ENCODE data around the gene RIOX2. TPM values are rescaled to one million over a fixed set of nuclear protein-coding genes. Genes with fewer than 3 reads are reported as not detected.

The RIOX2 gene
- total RNA-seq, 4 donors from 2014 or later: 22.3 to 32.0 (median 24.4) TPM

DNA sequence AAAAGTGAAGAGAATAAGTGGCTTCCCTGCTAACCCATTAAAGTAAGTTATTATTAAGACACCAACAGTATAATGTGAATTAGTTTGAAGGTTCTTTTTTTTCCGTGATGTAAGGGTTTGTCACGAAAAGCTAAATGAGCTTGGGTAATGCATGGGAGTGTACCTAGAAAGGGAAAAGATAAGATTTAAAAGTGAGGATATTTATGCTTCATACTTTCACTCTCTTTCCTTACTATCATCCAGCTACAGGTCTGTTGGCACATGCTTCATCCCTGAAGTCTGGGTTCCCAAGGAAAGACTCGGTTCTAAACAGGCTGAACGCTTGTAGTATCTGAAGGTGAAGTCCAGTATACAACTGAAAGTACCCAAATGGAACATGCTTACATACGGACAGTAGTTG is 26.9 kb upstream of the RIOX2 start:
- no peak for ATAC-seq
- Histone ChIP-seq H3K9me3 (no peaks in the 10 kb centered on the region), H3K27me3 (no peaks in the 10 kb centered on the region), H3K4me1 (no peaks in the 10 kb centered on the region), H3K27ac (no peak overlapping the region), H3K36me3 (no peaks in the 10 kb centered on the region), H3K4me3 (no peak overlapping the region)
- TF ChIP-seq POLR2AphosphoS5 (IDR thresholded peaks at IDR 0.05): no peak
- TF ChIP-seq, protein P1, sequence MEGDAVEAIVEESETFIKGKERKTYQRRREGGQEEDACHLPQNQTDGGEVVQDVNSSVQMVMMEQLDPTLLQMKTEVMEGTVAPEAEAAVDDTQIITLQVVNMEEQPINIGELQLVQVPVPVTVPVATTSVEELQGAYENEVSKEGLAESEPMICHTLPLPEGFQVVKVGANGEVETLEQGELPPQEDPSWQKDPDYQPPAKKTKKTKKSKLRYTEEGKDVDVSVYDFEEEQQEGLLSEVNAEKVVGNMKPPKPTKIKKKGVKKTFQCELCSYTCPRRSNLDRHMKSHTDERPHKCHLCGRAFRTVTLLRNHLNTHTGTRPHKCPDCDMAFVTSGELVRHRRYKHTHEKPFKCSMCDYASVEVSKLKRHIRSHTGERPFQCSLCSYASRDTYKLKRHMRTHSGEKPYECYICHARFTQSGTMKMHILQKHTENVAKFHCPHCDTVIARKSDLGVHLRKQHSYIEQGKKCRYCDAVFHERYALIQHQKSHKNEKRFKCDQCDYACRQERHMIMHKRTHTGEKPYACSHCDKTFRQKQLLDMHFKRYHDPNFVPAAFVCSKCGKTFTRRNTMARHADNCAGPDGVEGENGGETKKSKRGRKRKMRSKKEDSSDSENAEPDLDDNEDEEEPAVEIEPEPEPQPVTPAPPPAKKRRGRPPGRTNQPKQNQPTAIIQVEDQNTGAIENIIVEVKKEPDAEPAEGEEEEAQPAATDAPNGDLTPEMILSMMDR (IDR thresholded peaks at IDR 0.05): no peak
- no peak for TF ChIP-seq POLR2A (IDR thresholded peaks at IDR 0.05)
- TF ChIP-seq EP300 (IDR thresholded peaks at IDR 0.05): no peak
- 88 to 100% methylated on average over 3 to 5 of the region's 5 CpGs for WGBS, 2 donors (ENCODE audit: low coverage in 1 of 2)

DNA sequence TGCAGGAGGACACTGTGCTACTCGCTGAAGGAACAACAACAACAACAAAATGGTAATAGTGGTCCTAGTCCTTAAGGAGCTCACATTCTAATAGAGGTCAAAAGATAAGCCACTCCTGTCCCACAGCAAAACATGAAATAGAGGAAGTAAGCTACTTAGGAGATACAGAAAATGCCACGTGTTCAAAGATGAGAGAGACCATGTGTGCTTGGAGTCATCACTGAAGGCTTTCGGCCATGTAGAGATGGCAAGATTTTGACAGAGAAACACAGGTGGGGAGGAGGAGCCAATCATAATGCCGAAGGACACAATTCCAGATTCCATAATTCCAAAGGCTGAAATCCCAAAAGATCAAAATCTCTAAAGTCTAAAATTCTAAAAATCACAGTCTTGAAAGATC is 24.8 kb upstream of the RIOX2 start:
- H3K27me3 ChIP-seq: no peaks in the 10 kb centered on the region
- H3K4me3 ChIP-seq: no peak overlapping the region
- no peaks in the 10 kb centered on the region for H3K36me3 ChIP-seq
- no peak for ATAC-seq
- no peaks in the 10 kb centered on the region for H3K4me1 ChIP-seq
- TF ChIP-seq, protein P1 (IDR thresholded peaks at IDR 0.05): no peak
- TF ChIP-seq EP300 (IDR thresholded peaks at IDR 0.05) (no peak), POLR2A (IDR thresholded peaks at IDR 0.05) (no peak), POLR2AphosphoS5 (IDR thresholded peaks at IDR 0.05) (no peak)
- no peak overlapping the region for H3K27ac ChIP-seq
- WGBS, 2 donors (ENCODE audit: low coverage in 1 of 2): 81 to 82% methylated on average over 3 to 4 of the region's 4 CpGs
- H3K9me3 ChIP-seq: no peaks in the 10 kb centered on the region

DNA sequence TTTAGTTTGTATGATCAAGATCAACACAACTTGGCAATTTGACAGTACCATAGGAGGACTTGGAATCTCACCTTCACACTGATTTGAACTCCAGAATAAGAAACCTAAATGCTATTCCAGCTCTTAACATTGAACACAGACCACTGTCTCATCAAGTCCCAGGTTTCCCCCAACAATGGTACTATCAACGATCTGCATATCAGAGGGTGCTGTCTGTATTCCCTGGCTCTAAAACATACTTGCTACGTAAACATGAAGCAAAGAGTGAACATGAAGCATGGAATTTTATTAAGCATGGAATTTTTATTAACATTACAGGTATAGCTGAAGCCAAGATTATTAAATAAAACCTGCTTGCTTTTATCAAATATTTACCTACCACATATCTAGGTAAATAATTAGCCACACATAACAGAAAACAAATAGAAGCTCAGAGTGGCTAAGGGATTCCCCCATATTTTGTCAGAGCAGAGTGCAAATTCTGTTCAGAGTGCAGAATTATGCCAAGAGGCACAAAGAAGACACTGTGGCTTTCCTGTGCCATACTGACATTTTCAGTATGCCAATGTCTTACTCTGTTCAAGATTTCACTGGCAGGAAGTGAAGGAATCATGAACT is 22.2 kb upstream of the RIOX2 start:
- ATAC-seq: no peak
- no peaks in the 10 kb centered on the region for H3K4me1 ChIP-seq
- H3K27me3 ChIP-seq: no peaks in the 10 kb centered on the region
- H3K27ac ChIP-seq: no peak overlapping the region
- no peak overlapping the region for H3K4me3 ChIP-seq
- TF ChIP-seq POLR2AphosphoS5 (IDR thresholded peaks at IDR 0.05) (no peak), EP300 (IDR thresholded peaks at IDR 0.05) (no peak), POLR2A (IDR thresholded peaks at IDR 0.05) (no peak)
- TF ChIP-seq, protein P1 (IDR thresholded peaks at IDR 0.05): no peak
- H3K36me3 ChIP-seq: no peaks in the 10 kb centered on the region
- no peaks in the 10 kb centered on the region for H3K9me3 ChIP-seq
- 75 to 93% methylated on average over 2 of the region's 2 CpGs for WGBS, 2 donors (ENCODE audit: low coverage in 1 of 2)

DNA sequence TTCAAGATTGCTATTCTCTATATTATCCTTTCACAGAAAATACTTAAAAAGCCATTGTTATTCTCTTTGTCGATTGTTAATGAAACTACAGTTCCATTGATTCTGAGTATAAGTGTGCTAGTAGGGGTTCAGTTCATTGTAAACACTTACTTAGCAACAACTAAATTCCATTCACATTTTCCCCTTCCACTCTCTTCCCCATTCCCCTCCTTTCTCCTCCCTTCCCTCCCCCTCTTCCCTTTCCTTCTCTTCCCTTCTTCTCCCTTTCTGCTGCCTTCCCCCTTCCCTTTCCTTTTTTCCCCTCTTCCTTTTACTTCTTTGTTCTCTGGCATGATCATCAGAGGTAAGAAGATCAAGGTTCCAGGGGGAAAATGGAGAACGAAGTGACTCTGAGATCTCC is 21.3 kb upstream of the RIOX2 start:
- TF ChIP-seq POLR2AphosphoS5 (IDR thresholded peaks at IDR 0.05): no peak
- no peak for TF ChIP-seq EP300 (IDR thresholded peaks at IDR 0.05)
- TF ChIP-seq, protein P1 (IDR thresholded peaks at IDR 0.05): no peak
- TF ChIP-seq POLR2A (IDR thresholded peaks at IDR 0.05): no peak
- no peak overlapping the region for H3K27ac ChIP-seq
- no peak for ATAC-seq
- 55 to 79% methylated on average over 2 of the region's 2 CpGs for WGBS, 2 donors (ENCODE audit: low coverage in 1 of 2)
- H3K9me3 ChIP-seq: no peaks in the 10 kb centered on the region
- no peak overlapping the region for H3K4me3 ChIP-seq
- H3K27me3 ChIP-seq: no peaks in the 10 kb centered on the region
- no peaks in the 10 kb centered on the region for H3K36me3 ChIP-seq
- H3K4me1 ChIP-seq: no peaks in the 10 kb centered on the region

DNA sequence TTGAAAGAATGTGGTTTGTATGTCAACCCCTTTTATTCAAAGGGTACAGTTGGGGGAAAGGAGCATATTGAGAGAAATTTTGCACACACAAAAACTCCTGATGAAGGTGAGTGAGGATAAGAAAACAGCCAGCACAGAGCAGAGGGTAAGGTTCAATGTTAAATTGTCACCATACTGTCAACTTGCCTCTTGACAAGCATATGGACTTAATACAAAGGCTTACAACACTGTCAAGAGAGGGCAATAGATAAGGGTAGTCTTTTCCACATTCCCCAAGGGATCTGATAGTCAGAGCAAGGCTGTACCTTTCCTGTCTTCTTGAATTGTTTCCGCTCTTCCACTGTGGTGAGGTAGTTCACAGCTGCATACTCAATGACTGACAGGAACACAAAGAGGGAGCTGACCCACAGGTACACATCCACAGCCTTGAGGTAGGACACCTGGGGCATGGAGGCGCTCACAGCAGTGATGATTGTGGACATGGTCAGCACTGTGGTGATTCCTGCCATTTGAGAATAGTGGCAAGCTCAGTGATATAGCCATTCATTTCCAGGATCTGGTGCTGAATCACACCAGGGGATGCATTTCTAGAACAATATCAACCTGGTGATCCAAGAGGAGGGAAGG is 20.4 kb upstream of the RIOX2 start:
- Histone ChIP-seq H3K4me1 (no peaks in the 10 kb centered on the region), H3K27ac (no peak overlapping the region), H3K9me3 (no peaks in the 10 kb centered on the region), H3K36me3 (no peaks in the 10 kb centered on the region), H3K27me3 (no peaks in the 10 kb centered on the region), H3K4me3 (no peak overlapping the region)
- TF ChIP-seq, protein P1 (IDR thresholded peaks at IDR 0.05): no peak
- TF ChIP-seq POLR2A (IDR thresholded peaks at IDR 0.05) (no peak), POLR2AphosphoS5 (IDR thresholded peaks at IDR 0.05) (no peak), EP300 (IDR thresholded peaks at IDR 0.05) (no peak)
- ATAC-seq: no peak
- WGBS, 2 donors (ENCODE audit: low coverage in 1 of 2): 88 to 100% methylated on average over 1 to 2 of the region's 2 CpGs

Measured in gastroesophageal sphincter (tissue), 4 donors.